GM12878 (cell line): ENCODE results near the gene GRK5. TPM values are rescaled to one million over a fixed set of nuclear protein-coding genes. Genes with fewer than 3 reads are reported as not detected.

Experiments
- ATAC-seq: fragments of 200-7000 bp; cut with Tn5 transposase; 3 replicates; pipeline ENCODE4 v1.9.1; 2020; ENCODE audit warnings: mild to moderate bottlenecking, moderate library complexity
- BruUV-seq: library from RNA; stranded (reverse); fragments of 400-500 nt; replicated peaks from 2 replicates; lab custom pipeline; 2021; lab: Mats Ljungman, UMichigan
- CTCF ChIA-PET: fragments of 300-600 bp; sonication (Branson Sonifier 250); formaldehyde crosslinking; extraction: SDS; loops from one replicate; lab custom pipeline; 2021; ENCODE audit warnings: inconsistent platforms; lab: Yijun Ruan, JAX
- POLR2A ChIA-PET: fragments of 350-600 bp; formaldehyde crosslinking; extraction: SDS; loops from one replicate; lab custom pipeline; 2021; ENCODE audit warnings: inconsistent platforms; lab: Charles Lee
- RAD21 ChIA-PET: fragments of 300-600 bp; sonication (Branson Sonifier 250); formaldehyde crosslinking; loops from one replicate; lab custom pipeline; 2023; ENCODE audit warnings: antibody characterized with exemption; ENCODE audit not compliant: unreplicated experiment; lab: Charles Lee
- SMC1A ChIA-PET: fragments of 300-600 bp; sonication (Branson Sonifier 250); formaldehyde crosslinking; loops from one replicate; lab custom pipeline; 2023; ENCODE audit not compliant: unreplicated experiment, uncharacterized antibody; lab: Charles Lee
- DNase-seq: peaks from one replicate; pipeline ENCODE4 v3.0.0-alpha.2; 2011; ENCODE audit warnings: low read depth, low spot score
- FAIRE-seq: peaks from 3 replicates; lab custom pipeline; 2011; peaks lifted over from hg19 to GRCh38; lab: Jason Lieb, UNC
- H2AFZ ChIP-seq: 2 replicates; pipeline ENCODE4 v1.6.0; 2011; ENCODE audit warnings: low read depth, low read length, control low read depth; ENCODE audit not compliant: control insufficient read depth
- H3K27ac ChIP-seq: 2 replicates; pipeline ENCODE4 v1.5.1; 2011; ENCODE audit warnings: control low read depth; ENCODE audit not compliant: control insufficient read depth, insufficient read depth
- H3K27me3 ChIP-seq, 2 experiments: replicated peaks in 1 of 2; 2 replicates each; pipeline versions ENCODE4 v1.6.0 to v1.6.1; 2011; ENCODE audit warnings: low read length in 1 of 2; ENCODE audit not compliant: control insufficient read depth in 2 of 2, insufficient read depth in 2 of 2
- H3K36me3 ChIP-seq, 2 experiments: 2 replicates each; pipeline ENCODE4 v1.5.1; 2011; ENCODE audit warnings: low read length in 1 of 2; ENCODE audit not compliant: control insufficient read depth in 2 of 2, insufficient read depth in 2 of 2
- H3K4me1 ChIP-seq: 2 replicates; pipeline ENCODE4 v1.6.1; 2011; ENCODE audit warnings: mild to moderate bottlenecking, low read length, moderate library complexity, mixed read lengths; ENCODE audit not compliant: control insufficient read depth, insufficient read depth
- H3K4me2 ChIP-seq: 2 replicates; pipeline ENCODE4 v1.6.0; 2011; ENCODE audit warnings: control low read depth; ENCODE audit not compliant: control insufficient read depth, insufficient read depth
- H3K4me3 ChIP-seq: fragments of 200-600 bp; sonication (generic); 2 replicates; pipeline ENCODE4 v1.5.1; 2016
- H3K79me2 ChIP-seq: 2 replicates; pipeline ENCODE4 v1.6.0; 2011; ENCODE audit warnings: low read length; ENCODE audit not compliant: control insufficient read depth, insufficient read depth
- H3K9ac ChIP-seq: 2 replicates; pipeline ENCODE4 v1.8.0; 2011; ENCODE audit warnings: low read length, control low read depth, mixed read lengths; ENCODE audit not compliant: control insufficient read depth, insufficient read depth
- H3K9me3 ChIP-seq: replicated peaks from 3 replicates; pipeline ENCODE4 v1.5.1; 2011; ENCODE audit warnings: mild to moderate bottlenecking, low read length; ENCODE audit not compliant: control insufficient read depth, insufficient read depth
- H4K20me1 ChIP-seq: 2 replicates; pipeline ENCODE4 v1.6.0; 2011; ENCODE audit not compliant: control insufficient read depth, insufficient read depth
- CEBPB ChIP-seq, 2 experiments: fragments of 150-350 bp in 1 of 2; IDR thresholded peaks; 2 replicates each; pipeline ENCODE4 v1.6.1; 2012 to 2014; ENCODE audit warnings: low read depth in 2 of 2, low read length in 2 of 2, borderline replicate concordance in 1 of 2, inconsistent platforms in 1 of 2
- EED ChIP-seq: sonication (generic); IDR thresholded peaks from 2 replicates; pipeline ENCODE4 v1.6.1; 2016; ENCODE audit warnings: antibody characterized with exemption, low read depth
- HDAC2 ChIP-seq: fragments of 200-600 bp; sonication (generic); IDR thresholded peaks from 2 replicates; pipeline ENCODE4 v1.6.1; 2017
- HDGF ChIP-seq: fragments of 450-650 bp; IDR thresholded peaks from 2 replicates; pipeline ENCODE4 v1.6.1; 2016; ENCODE audit warnings: antibody characterized with exemption
- KLF5 ChIP-seq: fragments of 450-650 bp; IDR thresholded peaks from 2 replicates; pipeline ENCODE4 v1.6.1; 2014; ENCODE audit warnings: mild to moderate bottlenecking; ENCODE audit not compliant: partially characterized antibody
- MTA3 ChIP-seq: IDR thresholded peaks from 2 replicates; pipeline ENCODE4 v1.6.1; 2012; ENCODE audit warnings: low read length, inconsistent platforms, borderline replicate concordance
- NFIC ChIP-seq: IDR thresholded peaks from 2 replicates; pipeline ENCODE4 v1.6.1; 2012; ENCODE audit warnings: low read depth, mild to moderate bottlenecking, inconsistent platforms, low read length, moderate library complexity
- NFXL1 ChIP-seq: fragments of 450-650 bp; IDR thresholded peaks from 2 replicates; pipeline ENCODE4 v1.6.1; 2017; ENCODE audit warnings: antibody characterized with exemption, mild to moderate bottlenecking, borderline replicate concordance
- SMAD5 ChIP-seq: IDR thresholded peaks from 2 replicates; pipeline ENCODE4 v1.6.1; 2016; ENCODE audit warnings: antibody characterized with exemption, low read depth
- SP1 ChIP-seq: IDR thresholded peaks from one replicate; pipeline ENCODE4 v1.6.1; 2011; ENCODE audit warnings: low read depth, low read length
- SPI1 ChIP-seq: IDR thresholded peaks from 2 replicates; pipeline ENCODE4 v1.6.1; 2011; ENCODE audit warnings: low read depth, mild to moderate bottlenecking, low read length, moderate library complexity, borderline replicate concordance; ENCODE audit not compliant: insufficient read depth
- SRF ChIP-seq, 2 experiments: IDR thresholded peaks; 2 replicates each; pipeline ENCODE4 v1.6.1; 2011; ENCODE audit warnings: low read depth in 2 of 2, low read length in 2 of 2, mild to moderate bottlenecking in 1 of 2, moderate library complexity in 1 of 2
- ZNF207 ChIP-seq: fragments of 450-650 bp; IDR thresholded peaks from 2 replicates; pipeline ENCODE4 v1.6.1; 2014; ENCODE audit warnings: antibody characterized with exemption, mild to moderate bottlenecking, borderline replicate concordance
- WGBS: methylation state at CpG from one replicate; pipeline ENCODE4 v1.1.6; 2016; ENCODE audit warnings: low lambda C conversion rate; ENCODE audit not compliant: insufficient replicate concordance, insufficient coverage; ENCODE audit errors: missing lambda C conversion rate; 5-methylcytosine and 5-hydroxymethylcytosine counted together
- in situ Hi-C: fragments of 300-500 bp; cut with MboI; formaldehyde crosslinking; loops from 9 replicates; pipeline ENCODE4 v1.14.3; 2018; ENCODE audit warnings: mixed read lengths
- intact Hi-C: fragments of 100-400 bp; cut with micrococcal nuclease; formaldehyde crosslinking; loops from one replicate; pipeline ENCODE4 v1.14.2; 2022; ENCODE audit not compliant: unreplicated experiment
- polyA plus RNA-seq, 11 experiments: library from polyadenylated mRNA; depleted of rRNA in 4 of 11; unstranded in 6 of 11; stranded (reverse) in 5 of 11; fragments of >200 nt; fragmentation: Nextera tagmentation in 4 of 11; fragmentation: Illumina TruSeq in 1 of 11; extraction: Ambion mirVana in 4 of 11; extraction: Trizol in 1 of 11; gene quantifications; 1 replicate in 1 of 11; 2 replicates in 10 of 11; pipeline versions ENCODE4 v1.2.1 to v1.2.3, GENCODE V29; 2011 to 2016; ENCODE audit warnings: inconsistent platforms in 2 of 11, missing spikeins in 2 of 11, low read depth in 1 of 11
- total RNA-seq, 4 experiments: library from RNA; depleted of rRNA in 3 of 4; stranded (reverse); fragments of >200 nt in 3 of 4; fragmentation: Illumina TruSeq in 1 of 4; extraction: Trizol in 1 of 4; gene quantifications; 2 replicates each; pipeline versions ENCODE4 v1.2.1 to v1.2.3, GENCODE V29; 2013 to 2021
- TF ChIP-seq, protein P1 (sequence below): fragments of 450-650 bp; IDR thresholded peaks from 2 replicates; pipeline ENCODE4 v1.6.1; 2017; ENCODE audit warnings: mild to moderate bottlenecking
- TF ChIP-seq, protein P2 (sequence below): fragments of 450-650 bp; formaldehyde crosslinking; IDR thresholded peaks from 2 replicates; pipeline ENCODE4 v1.4.0; 2020; ENCODE audit warnings: mild to moderate bottlenecking, moderate library complexity

The GRK5 gene
- total and polyA plus RNA-seq, 10 of the 15 experiments (the other 5 are each of a cell fraction or from before 2014, with no cell fraction given), result 0.11 to 22.1 (median 10.0) TPM

DNA sequence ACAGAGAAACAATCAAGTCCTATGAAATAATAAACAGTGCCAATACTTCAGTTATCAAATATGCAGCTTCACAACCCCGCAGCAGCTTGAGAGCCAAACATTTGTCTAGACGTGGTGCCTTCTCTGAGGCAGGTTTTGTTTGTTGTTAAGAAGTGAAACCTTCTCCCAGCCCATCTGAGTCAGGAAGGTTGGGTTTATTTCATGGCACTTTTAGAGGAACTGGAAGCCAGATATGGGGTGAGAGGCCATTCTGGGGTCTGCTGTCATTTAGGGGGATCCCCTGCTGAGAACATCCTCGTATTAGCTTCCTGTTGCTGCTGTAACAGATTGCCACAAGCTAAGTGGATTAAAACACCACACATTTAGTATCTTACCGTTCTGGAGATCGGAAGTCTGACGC lies 113.6 kb downstream of the GRK5 start:
- TF ChIP-seq KLF5, result no peak
- TF ChIP-seq, protein P1, sequence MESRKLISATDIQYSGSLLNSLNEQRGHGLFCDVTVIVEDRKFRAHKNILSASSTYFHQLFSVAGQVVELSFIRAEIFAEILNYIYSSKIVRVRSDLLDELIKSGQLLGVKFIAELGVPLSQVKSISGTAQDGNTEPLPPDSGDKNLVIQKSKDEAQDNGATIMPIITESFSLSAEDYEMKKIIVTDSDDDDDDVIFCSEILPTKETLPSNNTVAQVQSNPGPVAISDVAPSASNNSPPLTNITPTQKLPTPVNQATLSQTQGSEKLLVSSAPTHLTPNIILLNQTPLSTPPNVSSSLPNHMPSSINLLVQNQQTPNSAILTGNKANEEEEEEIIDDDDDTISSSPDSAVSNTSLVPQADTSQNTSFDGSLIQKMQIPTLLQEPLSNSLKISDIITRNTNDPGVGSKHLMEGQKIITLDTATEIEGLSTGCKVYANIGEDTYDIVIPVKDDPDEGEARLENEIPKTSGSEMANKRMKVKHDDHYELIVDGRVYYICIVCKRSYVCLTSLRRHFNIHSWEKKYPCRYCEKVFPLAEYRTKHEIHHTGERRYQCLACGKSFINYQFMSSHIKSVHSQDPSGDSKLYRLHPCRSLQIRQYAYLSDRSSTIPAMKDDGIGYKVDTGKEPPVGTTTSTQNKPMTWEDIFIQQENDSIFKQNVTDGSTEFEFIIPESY, result no peak
- TF ChIP-seq, protein P2, sequence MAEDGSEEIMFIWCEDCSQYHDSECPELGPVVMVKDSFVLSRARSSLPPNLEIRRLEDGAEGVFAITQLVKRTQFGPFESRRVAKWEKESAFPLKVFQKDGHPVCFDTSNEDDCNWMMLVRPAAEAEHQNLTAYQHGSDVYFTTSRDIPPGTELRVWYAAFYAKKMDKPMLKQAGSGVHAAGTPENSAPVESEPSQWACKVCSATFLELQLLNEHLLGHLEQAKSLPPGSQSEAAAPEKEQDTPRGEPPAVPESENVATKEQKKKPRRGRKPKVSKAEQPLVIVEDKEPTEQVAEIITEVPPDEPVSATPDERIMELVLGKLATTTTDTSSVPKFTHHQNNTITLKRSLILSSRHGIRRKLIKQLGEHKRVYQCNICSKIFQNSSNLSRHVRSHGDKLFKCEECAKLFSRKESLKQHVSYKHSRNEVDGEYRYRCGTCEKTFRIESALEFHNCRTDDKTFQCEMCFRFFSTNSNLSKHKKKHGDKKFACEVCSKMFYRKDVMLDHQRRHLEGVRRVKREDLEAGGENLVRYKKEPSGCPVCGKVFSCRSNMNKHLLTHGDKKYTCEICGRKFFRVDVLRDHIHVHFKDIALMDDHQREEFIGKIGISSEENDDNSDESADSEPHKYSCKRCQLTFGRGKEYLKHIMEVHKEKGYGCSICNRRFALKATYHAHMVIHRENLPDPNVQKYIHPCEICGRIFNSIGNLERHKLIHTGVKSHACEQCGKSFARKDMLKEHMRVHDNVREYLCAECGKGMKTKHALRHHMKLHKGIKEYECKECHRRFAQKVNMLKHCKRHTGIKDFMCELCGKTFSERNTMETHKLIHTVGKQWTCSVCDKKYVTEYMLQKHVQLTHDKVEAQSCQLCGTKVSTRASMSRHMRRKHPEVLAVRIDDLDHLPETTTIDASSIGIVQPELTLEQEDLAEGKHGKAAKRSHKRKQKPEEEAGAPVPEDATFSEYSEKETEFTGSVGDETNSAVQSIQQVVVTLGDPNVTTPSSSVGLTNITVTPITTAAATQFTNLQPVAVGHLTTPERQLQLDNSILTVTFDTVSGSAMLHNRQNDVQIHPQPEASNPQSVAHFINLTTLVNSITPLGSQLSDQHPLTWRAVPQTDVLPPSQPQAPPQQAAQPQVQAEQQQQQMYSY (CRISPR knock-in tag), result no peak
- TF ChIP-seq SRF (IDR thresholded peaks at IDR 0.05; ENCODE audit: low read depth in 2 of 2, low read length in 2 of 2), result 0 out of 4 replicates have a peak, but pooled peaks of 1 of the 2 experiments have one; percentile 22
- peak; percentile 46; the same call in 1 of the 2 replicates for TF ChIP-seq SPI1
- TF ChIP-seq SMAD5, result no peak
- no peak for TF ChIP-seq CEBPB (IDR thresholded peaks at IDR 0.05; ENCODE audit: borderline replicate concordance in 1 of 2, low read depth in 2 of 2, low read length in 2 of 2)
- TF ChIP-seq ZNF207, result no peak
- TF ChIP-seq NFIC, result no peak
- TF ChIP-seq SP1, result no peak
- TF ChIP-seq NFXL1, result no peak
- no peak for TF ChIP-seq HDAC2
- 0 out of 2 replicates have a peak, but pooled peaks have one; percentile 38 for TF ChIP-seq EED
- TF ChIP-seq MTA3, result no peak
- TF ChIP-seq HDGF, result no peak
- peaks cover 12% of the 10 kb centered on the region for H4K20me1 ChIP-seq
- H3K4me2 ChIP-seq, result no peak overlapping the region
- H3K4me1 ChIP-seq, result peaks cover 12% of the 10 kb centered on the region
- no peak overlapping the region for H3K27ac ChIP-seq
- H2AFZ ChIP-seq, result no peak overlapping the region
- H3K4me3 ChIP-seq, result no peak overlapping the region
- no peak for FAIRE-seq
- CTCF ChIA-PET, result interaction anchor here (1.1 to 1.3 kb wide), 2 partner anchors 111 to 121 kb away, joined by 3 to 4 read pairs; no protein-coding TSS in a partner anchor
- H3K9ac ChIP-seq, result no peak overlapping the region
- 59% methylated on average over 6 of the region's 6 CpGs for WGBS
- RAD21 ChIA-PET, result no interaction called here
- no TSS peak for BruUV-seq
- intact Hi-C loops (no loop called here), in situ Hi-C loops (no loop called here)
- H3K36me3 ChIP-seq, result no peaks in the 10 kb centered on the region; a peak in 1 of 4 replicates
- no peaks in the 10 kb centered on the region for H3K9me3 ChIP-seq
- POLR2A ChIA-PET, result interaction anchor here (0.9 kb wide), 1 partner anchor 157 kb away, joined by 9 read pairs; no protein-coding TSS in a partner anchor
- peak; percentile 16; the same call in 1 of the 3 replicates for ATAC-seq
- peaks cover 12% of the 10 kb centered on the region for H3K79me2 ChIP-seq
- no peak for DNase-seq
- no peaks in the 10 kb centered on the region for H3K27me3 ChIP-seq
- SMC1A ChIA-PET, result interaction anchor here (1.0 to 2.3 kb wide), 2 partner anchors 11 to 18 kb away, joined by 3 to 6 read pairs; no protein-coding TSS in a partner anchor
